Measurements from ENCODE around the gene PARL. TPM values are rescaled to one million over a fixed set of nuclear protein-coding genes. Genes with fewer than 3 reads are reported as not detected.

The PARL gene
- polyA plus RNA-seq, 1 experiment = 46.2 TPM

GRCh38 chr3:183802989-183803388, 81.7 kb downstream of the PARL start:
- Histone ChIP-seq H3K27me3 (ENCODE audit: control insufficient read depth, insufficient read depth, low read length) (no peaks in the 10 kb centered on the region), H3K9me3 (ENCODE audit: control insufficient read depth, insufficient read depth, low read length) (no peaks in the 10 kb centered on the region), H3K27ac (ENCODE audit: low read depth, low read length) (no peak overlapping the region), H3K4me3 (ENCODE audit: low read depth, low read length) (no peak overlapping the region)
- ChIA-PET CTCF (no interaction called here), POLR2A (no interaction called here)
- no peak for TF ChIP-seq CTCF (IDR thresholded peaks at IDR 0.05; ENCODE audit: low read depth, low read length)
- DNase-seq (ENCODE audit: low read depth, low spot score) = no peak

- DNase-seq (ENCODE audit: low read depth, low spot score) = no peak
- Histone ChIP-seq H3K27me3 (ENCODE audit: control insufficient read depth, insufficient read depth, low read length) (no peaks in the 10 kb centered on the region), H3K27ac (ENCODE audit: low read depth, low read length) (no peak overlapping the region), H3K9me3 (ENCODE audit: control insufficient read depth, insufficient read depth, low read length) (no peaks in the 10 kb centered on the region), H3K4me3 (ENCODE audit: low read depth, low read length) (no peak overlapping the region)
- TF ChIP-seq CTCF (IDR thresholded peaks at IDR 0.05; ENCODE audit: low read depth, low read length) = no peak
- ChIA-PET POLR2A (no interaction called here), CTCF (no interaction called here)
Measured at GRCh38 chr3:183801601-183802000, 83.1 kb downstream of the PARL start.

GRCh38 chr3:183800243-183800863, 84.3 kb downstream of the PARL start:
- TF ChIP-seq CTCF (IDR thresholded peaks at IDR 0.05; ENCODE audit: low read depth, low read length) = no peak
- CTCF ChIA-PET = no interaction called here
- H3K27me3 ChIP-seq (ENCODE audit: control insufficient read depth, insufficient read depth, low read length) = no peaks in the 10 kb centered on the region
- no peaks in the 10 kb centered on the region for H3K9me3 ChIP-seq (ENCODE audit: control insufficient read depth, insufficient read depth, low read length)
- POLR2A ChIA-PET = no interaction called here
- H3K4me3 ChIP-seq (ENCODE audit: low read depth, low read length) = no peak overlapping the region
- H3K27ac ChIP-seq (ENCODE audit: low read depth, low read length) = no peak overlapping the region
- DNase-seq (ENCODE audit: low read depth, low spot score) = no peak

GRCh38 chr3:183799461-183799860, 85.2 kb downstream of the PARL start:
- H3K9me3 ChIP-seq (ENCODE audit: control insufficient read depth, insufficient read depth, low read length) = no peaks in the 10 kb centered on the region
- no peaks in the 10 kb centered on the region for H3K27me3 ChIP-seq (ENCODE audit: control insufficient read depth, insufficient read depth, low read length)
- H3K27ac ChIP-seq (ENCODE audit: low read depth, low read length) = no peak overlapping the region
- no peak overlapping the region for H3K4me3 ChIP-seq (ENCODE audit: low read depth, low read length)
- DNase-seq (ENCODE audit: low read depth, low spot score) = no peak
- TF ChIP-seq CTCF (IDR thresholded peaks at IDR 0.05; ENCODE audit: low read depth, low read length) = no peak
- CTCF ChIA-PET = no interaction called here
- POLR2A ChIA-PET = no interaction called here

GRCh38 chr3:183797996-183798395, 86.7 kb downstream of the PARL start:
- TF ChIP-seq CTCF (IDR thresholded peaks at IDR 0.05; ENCODE audit: low read depth, low read length) = no peak
- CTCF ChIA-PET = no interaction called here
- Histone ChIP-seq H3K27ac (ENCODE audit: low read depth, low read length) (no peak overlapping the region), H3K27me3 (ENCODE audit: control insufficient read depth, insufficient read depth, low read length) (no peaks in the 10 kb centered on the region), H3K9me3 (ENCODE audit: control insufficient read depth, insufficient read depth, low read length) (no peaks in the 10 kb centered on the region), H3K4me3 (ENCODE audit: low read depth, low read length) (no peak overlapping the region)
- DNase-seq (ENCODE audit: low read depth, low spot score) = no peak
- POLR2A ChIA-PET = interaction anchor here (0.6 kb wide), 2 partner anchors 9 to 17 kb away, joined by 3 read pairs; no protein-coding TSS in a partner anchor
